Stimulated activated naive CD8-positive, alpha-beta T cell treated with anti-CD3 and anti-CD28 coated beads, Interleukin-15, Interleukin-2, amounts not matched to agents 100 U/mL and 50 U/mL, for 24 hours (primary cell): ENCODE measurements around the gene BPIFA3.

Experiments
- ATAC-seq: fragments of 150-1000 bp; cut with Tn5 transposase; one replicate; pipeline ENCODE4 v1.10.0; 2021
- DNase-seq: peaks from one replicate; pipeline ENCODE4 v3.0.0; 2021

BPIFA3 gene

GRCh38 chr20:33263784-33264183 is 46.6 kb downstream of the BPIFA3 start:
- ATAC-seq (no peak), DNase-seq (no peak)

DNA sequence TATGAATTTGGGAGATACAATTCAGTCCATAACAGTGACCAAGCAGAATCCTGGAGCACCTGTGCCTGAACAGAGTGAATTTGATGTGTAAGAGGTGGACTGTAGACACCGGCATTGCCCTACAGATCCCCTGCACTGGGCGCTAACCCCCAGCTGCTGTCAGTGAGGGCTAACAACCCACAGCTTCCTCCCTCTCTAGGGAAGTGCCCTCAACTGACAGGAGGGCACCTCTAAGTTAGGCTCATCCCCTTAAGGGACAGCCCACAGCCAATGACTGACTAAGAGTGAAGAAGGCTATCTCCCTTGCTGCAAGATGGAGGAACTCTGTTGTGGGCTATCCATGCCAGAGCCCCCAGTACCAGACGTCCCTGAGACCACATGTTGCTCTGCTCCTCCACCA is 50.5 kb downstream of the BPIFA3 start:
- ATAC-seq (no peak), DNase-seq (no peak)

DNA sequence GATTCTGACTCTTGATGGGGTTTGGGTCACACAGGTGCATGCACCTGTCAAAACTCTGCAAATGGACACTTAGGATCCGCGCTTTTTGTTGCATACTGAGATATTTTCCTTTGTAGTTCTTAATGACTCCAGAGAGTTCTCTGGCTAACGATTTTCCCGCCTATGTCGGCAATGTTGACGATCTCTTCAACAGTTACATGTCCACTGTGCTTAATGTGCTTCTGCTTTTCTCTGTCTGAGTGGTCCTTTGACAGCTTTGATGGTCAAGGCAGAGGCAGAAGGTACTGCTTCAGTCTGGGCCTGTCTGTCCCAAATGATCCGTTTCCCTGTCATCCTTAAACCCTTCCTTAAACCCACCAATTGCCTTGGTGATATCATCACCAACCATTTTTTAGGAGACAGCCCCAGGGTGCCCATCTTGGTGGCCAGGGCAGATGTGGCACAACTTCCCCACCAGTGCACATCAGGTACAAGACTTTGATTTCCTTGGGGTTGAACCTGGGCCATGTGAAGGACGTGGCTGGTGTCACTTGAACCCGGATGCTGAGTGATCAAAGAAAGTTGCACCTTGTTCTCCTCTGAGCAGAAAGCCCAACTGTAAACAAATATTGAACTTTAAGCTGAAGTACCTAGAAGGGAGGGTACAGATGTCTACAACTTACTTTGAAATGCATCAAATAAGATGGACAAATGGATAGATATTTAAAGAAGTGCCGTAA is 55.2 kb downstream of the BPIFA3 start:
- ATAC-seq (no peak), DNase-seq (no peak)

GRCh38 chr20:33273117-33273851 is 56.1 kb downstream of the BPIFA3 start:
- peak; percentile 43 for ATAC-seq
- DNase-seq, result no peak

DNA sequence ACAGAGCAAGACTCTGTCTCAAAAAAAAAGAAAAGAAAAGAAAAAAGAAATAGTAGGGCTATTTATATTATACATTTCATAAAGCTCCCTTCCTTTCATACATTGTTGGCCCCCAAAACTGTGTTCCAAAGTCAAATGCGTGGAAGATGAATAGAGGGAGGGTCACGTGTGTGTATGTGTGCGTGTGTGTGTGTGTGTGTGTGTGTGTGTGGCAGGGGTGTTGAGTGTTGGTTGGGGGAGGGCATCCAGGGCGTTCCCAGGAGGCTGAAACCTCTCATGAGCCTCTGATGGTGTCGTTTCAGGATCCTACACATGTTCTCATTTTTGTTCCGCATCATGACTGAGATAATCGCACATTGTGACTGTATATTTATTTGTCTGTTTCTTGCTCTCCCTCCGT is 58.1 kb downstream of the BPIFA3 start:
- no peak for ATAC-seq
- no peak for DNase-seq

DNA sequence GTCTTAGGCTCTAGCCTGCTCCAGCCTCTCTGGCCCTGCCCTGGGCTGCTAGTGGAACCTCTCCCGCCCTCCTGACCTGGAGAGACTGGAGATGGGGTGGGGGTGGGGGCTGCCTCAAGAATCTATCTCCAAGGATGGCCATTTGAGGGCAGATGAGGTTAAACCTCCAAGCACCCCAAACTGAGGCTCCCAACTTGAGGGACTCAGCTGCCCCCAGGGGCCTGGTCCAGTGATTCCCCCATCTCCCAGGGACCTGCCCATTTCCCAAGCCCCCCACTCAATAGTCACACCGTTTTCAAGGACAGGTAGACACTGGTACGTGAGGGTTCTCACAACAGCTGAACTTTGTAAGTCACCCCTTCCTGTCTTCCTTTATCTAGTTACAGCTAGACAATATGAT is 58.7 kb downstream of the BPIFA3 start:
- no peak for ATAC-seq

GRCh38 chr20:33276303-33277113 is 59.4 kb downstream of the BPIFA3 start:
- DNase-seq, result no peak
- ATAC-seq, result no peak

More for the DNA sequence above, 58.7 kb downstream of the BPIFA3 start:
- DNase-seq, result no peak
